ENCODE data around the gene HGS. TPM values are rescaled to one million over a fixed set of nuclear protein-coding genes. Genes with fewer than 3 reads are reported as not detected.

The HGS gene
- total and polyA plus RNA-seq, 2 of the 4 experiments (the other 2 are of a cell fraction): 52.5 to 137 TPM

GRCh38 chr17:81691196-81691595 lies 7.4 kb downstream of the HGS start:
- in situ Hi-C loops (cut with MboI; ENCODE audit: low sequenced_read_pairs): no loop called here
- CTCF ChIA-PET: no interaction called here
- POLR2A ChIA-PET (ENCODE audit: unreplicated experiment): no interaction called here

More at GRCh38 chr17:81691196-81691595, 7.4 kb downstream of the HGS start:
- intact Hi-C loops (cut with micrococcal nuclease) (no loop called here), dilution Hi-C loops (cut with HindIII; ENCODE audit: low sequenced_read_pairs, unreplicated experiment) (no loop called here)
- no peak overlapping the region for H4K5ac ChIP-seq (ENCODE audit: low read depth, low read length)
- BruUV-seq (replicated peaks): no TSS peak
- H3K4ac ChIP-seq (ENCODE audit: low read depth, low read length): no peak overlapping the region
- no peaks in the 10 kb centered on the region for H3K4me1 ChIP-seq (ENCODE audit: control insufficient read depth, insufficient read depth, low read length)
- no peak overlapping the region for H2BK20ac ChIP-seq (ENCODE audit: low read depth, low read length)
- no peaks in the 10 kb centered on the region for H3K27me3 ChIP-seq (ENCODE audit: control insufficient read depth, insufficient read depth, low read length)
- H3K79me1 ChIP-seq (ENCODE audit: low read depth in 1 of 2, low read length in 2 of 2): peaks cover 8 to 49% of the 10 kb centered on the region in 2 experiments
- no peak overlapping the region for H4K91ac ChIP-seq (ENCODE audit: insufficient read depth, low read depth, low read length)
- H3K56ac ChIP-seq (ENCODE audit: extremely low read depth, insufficient read depth, low read length): no peak overlapping the region
- H3K23ac ChIP-seq (ENCODE audit: low read depth, low read length): no peak overlapping the region
- 100% methylated on average over 5 of the region's 18 CpGs; no CpG with 5 or more reads in 1 of the 2 experiments for WGBS, 2 experiments (ENCODE audit: extremely low coverage in 2 of 2, insufficient read length in 1 of 2)
- peaks cover 95% of the 10 kb centered on the region for H3K36me3 ChIP-seq (ENCODE audit: control insufficient read depth, insufficient read depth, low read length)
- H2AK5ac ChIP-seq (ENCODE audit: low read depth, low read length): no peak overlapping the region
- H3K18ac ChIP-seq (ENCODE audit: low read depth, low read length): no peak overlapping the region
- TF ChIP-seq CHD1 (IDR thresholded peaks at IDR 0.05; ENCODE audit: low read depth, low read length): no peak
- TF ChIP-seq MAZ (IDR thresholded peaks at IDR 0.05; ENCODE audit: borderline replicate concordance, low read depth, low read length): no peak
- TF ChIP-seq RAD21 (IDR thresholded peaks at IDR 0.05; ENCODE audit: low read length): no peak
- TF ChIP-seq RFX5 (IDR thresholded peaks at IDR 0.05; ENCODE audit: low read depth, low read length): no peak
- no peak for TF ChIP-seq POLR2A (IDR thresholded peaks at IDR 0.05; ENCODE audit: low read depth, low read length)
- TF ChIP-seq BHLHE40 (IDR thresholded peaks at IDR 0.05; ENCODE audit: low read depth, low read length): no peak
- no peak for TF ChIP-seq MAFK (IDR thresholded peaks at IDR 0.05; ENCODE audit: low read depth, low read length)
- no peak for TF ChIP-seq MXI1 (IDR thresholded peaks at IDR 0.05; ENCODE audit: borderline replicate concordance, low read depth, low read length)
- ATAC-seq (ENCODE audit: low read depth) (no peak), DNase-seq (no peak)
- H2BK15ac ChIP-seq (ENCODE audit: low read depth, low read length): no peak overlapping the region
- H2AFZ ChIP-seq (replicated peaks; ENCODE audit: low read length, poor library complexity): no peak overlapping the region
- no peak overlapping the region for H3K9ac ChIP-seq (ENCODE audit: low read depth, low read length)
- H3K4me2 ChIP-seq (ENCODE audit: low read depth, low read length): no peak overlapping the region
- no peak overlapping the region for H2BK120ac ChIP-seq (ENCODE audit: low read depth, low read length)
- no peak overlapping the region for H3K14ac ChIP-seq (replicated peaks; ENCODE audit: low read depth, low read length)
- H4K20me1 ChIP-seq (ENCODE audit: insufficient read depth, low read length): peaks cover 81% of the 10 kb centered on the region
- no peaks in the 10 kb centered on the region for H3K9me1 ChIP-seq (ENCODE audit: insufficient read depth, low read length)
- no peak overlapping the region for H2AK9ac ChIP-seq (replicated peaks; ENCODE audit: low read depth, low read length, poor library complexity)
- no peak overlapping the region for H4K8ac ChIP-seq (ENCODE audit: low read depth in 2 of 2, low read length in 2 of 2)
- no peak overlapping the region for H3K27ac ChIP-seq (ENCODE audit: insufficient read depth, low read length)
- no peaks in the 10 kb centered on the region for H3K9me3 ChIP-seq (ENCODE audit: control insufficient read depth, insufficient read depth, low read length)
- H2BK5ac ChIP-seq (ENCODE audit: low read depth, low read length, poor library complexity, severe bottlenecking): no peak overlapping the region
- H3K4me3 ChIP-seq (ENCODE audit: insufficient read depth, low read depth, low read length): no peak overlapping the region
